OCI-LY1 (cell line): ENCODE results near the gene NBEA.

Source experiments
- H2AFZ ChIP-seq: fragments of 200-600 bp; sonication (generic), shearing (Covaris generic); 2 replicates; pipeline ENCODE4 v1.6.0; 2014; ENCODE audit warnings: antibody characterized with exemption, mild to moderate bottlenecking, low read length
- H3F3A ChIP-seq: fragments of 200-600 bp; sonication (generic), shearing (Covaris generic); 2 replicates; pipeline ENCODE4 v1.6.0; 2014; ENCODE audit warnings: mild to moderate bottlenecking, antibody characterized with exemption, low read length, moderate library complexity; ENCODE audit not compliant: insufficient read depth
- H3K27ac ChIP-seq: fragments of 200-600 bp; sonication (generic); 2 replicates; pipeline ENCODE4 v1.5.1; 2014; ENCODE audit warnings: low read length, mixed run types, mild to moderate bottlenecking, low read depth; ENCODE audit not compliant: poor library complexity, severe bottlenecking
- H3K27me3 ChIP-seq: fragments of 200-600 bp; sonication (generic); 2 replicates; pipeline ENCODE4 v1.6.0; 2014; ENCODE audit warnings: antibody characterized with exemption, mild to moderate bottlenecking, low read length, moderate library complexity; ENCODE audit not compliant: insufficient read depth
- H3K36me3 ChIP-seq: fragments of 200-600 bp; sonication (generic); 2 replicates; pipeline ENCODE4 v1.6.1; 2014; ENCODE audit warnings: mild to moderate bottlenecking, antibody characterized with exemption, low read length, moderate library complexity, mixed read lengths; ENCODE audit not compliant: insufficient read depth
- H3K4me1 ChIP-seq: fragments of 200-600 bp; sonication (generic); 2 replicates; pipeline ENCODE4 v1.5.1; 2014; ENCODE audit warnings: mild to moderate bottlenecking, low read length, moderate library complexity; ENCODE audit not compliant: insufficient read depth, severe bottlenecking
- H3K4me2 ChIP-seq: fragments of 200-600 bp; sonication (generic), shearing (Covaris generic); 2 replicates; pipeline ENCODE4 v1.6.1; 2014; ENCODE audit warnings: low read length
- H3K4me3 ChIP-seq: fragments of 200-600 bp; sonication (generic); 2 replicates; pipeline ENCODE4 v1.5.1; 2014; ENCODE audit warnings: low read length, low read depth, mild to moderate bottlenecking, mixed read lengths; ENCODE audit not compliant: poor library complexity, severe bottlenecking
- H3K79me2 ChIP-seq: fragments of 200-600 bp; shearing (Covaris generic); 2 replicates; pipeline ENCODE4 v1.6.1; 2016; ENCODE audit warnings: mixed run types, low read length, mixed read lengths; ENCODE audit not compliant: insufficient read depth
- H3K9ac ChIP-seq: fragments of 200-600 bp; sonication (generic), shearing (Covaris generic); 2 replicates; pipeline ENCODE4 v1.6.1; 2014; ENCODE audit warnings: mild to moderate bottlenecking, low read length, mixed read lengths
- H3K9me2 ChIP-seq: fragments of 200-600 bp; sonication (generic), shearing (Covaris generic); 2 replicates; pipeline ENCODE4 v1.6.1; 2014; ENCODE audit warnings: low read depth, mild to moderate bottlenecking, low read length, mixed read lengths
- H3K9me3 ChIP-seq: fragments of 200-600 bp; shearing (Covaris generic); 2 replicates; pipeline ENCODE4 v1.6.1; 2014; ENCODE audit warnings: low read length, mixed read lengths
- H4K20me1 ChIP-seq: fragments of 200-600 bp; sonication (generic), shearing (Covaris generic); 2 replicates; pipeline ENCODE4 v1.6.0; 2016; ENCODE audit warnings: mild to moderate bottlenecking, low read length; ENCODE audit not compliant: insufficient read depth
- EZH2 ChIP-seq: fragments of 200-600 bp; sonication (generic), shearing (Covaris generic); IDR thresholded peaks from 2 replicates; pipeline ENCODE4 v1.8.0; 2017; ENCODE audit warnings: borderline replicate concordance, mixed run types, mild to moderate bottlenecking, antibody characterized with exemption, low read length, moderate library complexity, mixed read lengths
- TF ChIP-seq, protein P1 (sequence below): fragments of 200-600 bp; sonication (generic), shearing (Covaris generic); IDR thresholded peaks from 2 replicates; pipeline ENCODE4 v1.5.1; 2017; ENCODE audit warnings: mild to moderate bottlenecking, antibody characterized with exemption, low read length, moderate library complexity, mixed read lengths

Gene NBEA

GRCh38 chr13:35700671-35701070 lies 758.6 kb downstream of the NBEA start:
- Histone ChIP-seq H3K9me3 (no peaks in the 10 kb centered on the region), H3K9me2 (no peaks in the 10 kb centered on the region), H3F3A (no peaks in the 10 kb centered on the region), H4K20me1 (no peaks in the 10 kb centered on the region), H3K27ac (no peak overlapping the region), H3K4me1 (no peaks in the 10 kb centered on the region), H3K9ac (no peak overlapping the region), H3K27me3 (no peaks in the 10 kb centered on the region), H3K79me2 (no peaks in the 10 kb centered on the region), H3K36me3 (no peaks in the 10 kb centered on the region), H2AFZ (no peak overlapping the region), H3K4me3 (no peak overlapping the region), H3K4me2 (no peak overlapping the region)
- no peak for TF ChIP-seq EZH2
- TF ChIP-seq, protein P1, sequence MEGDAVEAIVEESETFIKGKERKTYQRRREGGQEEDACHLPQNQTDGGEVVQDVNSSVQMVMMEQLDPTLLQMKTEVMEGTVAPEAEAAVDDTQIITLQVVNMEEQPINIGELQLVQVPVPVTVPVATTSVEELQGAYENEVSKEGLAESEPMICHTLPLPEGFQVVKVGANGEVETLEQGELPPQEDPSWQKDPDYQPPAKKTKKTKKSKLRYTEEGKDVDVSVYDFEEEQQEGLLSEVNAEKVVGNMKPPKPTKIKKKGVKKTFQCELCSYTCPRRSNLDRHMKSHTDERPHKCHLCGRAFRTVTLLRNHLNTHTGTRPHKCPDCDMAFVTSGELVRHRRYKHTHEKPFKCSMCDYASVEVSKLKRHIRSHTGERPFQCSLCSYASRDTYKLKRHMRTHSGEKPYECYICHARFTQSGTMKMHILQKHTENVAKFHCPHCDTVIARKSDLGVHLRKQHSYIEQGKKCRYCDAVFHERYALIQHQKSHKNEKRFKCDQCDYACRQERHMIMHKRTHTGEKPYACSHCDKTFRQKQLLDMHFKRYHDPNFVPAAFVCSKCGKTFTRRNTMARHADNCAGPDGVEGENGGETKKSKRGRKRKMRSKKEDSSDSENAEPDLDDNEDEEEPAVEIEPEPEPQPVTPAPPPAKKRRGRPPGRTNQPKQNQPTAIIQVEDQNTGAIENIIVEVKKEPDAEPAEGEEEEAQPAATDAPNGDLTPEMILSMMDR, result no peak

GRCh38 chr13:35702316-35702715 lies 760.2 kb downstream of the NBEA start:
- H3K9ac ChIP-seq, result no peak overlapping the region
- no peaks in the 10 kb centered on the region for H3F3A ChIP-seq
- no peaks in the 10 kb centered on the region for H3K79me2 ChIP-seq
- no peak overlapping the region for H3K27ac ChIP-seq
- no peak overlapping the region for H2AFZ ChIP-seq
- no peaks in the 10 kb centered on the region for H3K27me3 ChIP-seq
- H4K20me1 ChIP-seq, result no peaks in the 10 kb centered on the region
- H3K9me2 ChIP-seq, result no peaks in the 10 kb centered on the region
- no peaks in the 10 kb centered on the region for H3K9me3 ChIP-seq
- no peak overlapping the region for H3K4me3 ChIP-seq
- no peak for TF ChIP-seq EZH2
- TF ChIP-seq, protein P1, result no peak
- no peaks in the 10 kb centered on the region for H3K36me3 ChIP-seq
- no peaks in the 10 kb centered on the region for H3K4me1 ChIP-seq
- no peak overlapping the region for H3K4me2 ChIP-seq

GRCh38 chr13:35703061-35703460 lies 761.0 kb downstream of the NBEA start:
- H3K9me2 ChIP-seq, result no peaks in the 10 kb centered on the region
- no peak overlapping the region for H3K27ac ChIP-seq
- H3K36me3 ChIP-seq, result no peaks in the 10 kb centered on the region
- H3K4me1 ChIP-seq, result no peaks in the 10 kb centered on the region
- no peak overlapping the region for H2AFZ ChIP-seq
- H3K9ac ChIP-seq, result no peak overlapping the region
- no peaks in the 10 kb centered on the region for H3K79me2 ChIP-seq
- H3F3A ChIP-seq, result no peaks in the 10 kb centered on the region
- no peak for TF ChIP-seq EZH2
- TF ChIP-seq, protein P1, result no peak
- no peak overlapping the region for H3K4me2 ChIP-seq
- H3K27me3 ChIP-seq, result no peaks in the 10 kb centered on the region
- no peaks in the 10 kb centered on the region for H4K20me1 ChIP-seq
- no peak overlapping the region for H3K4me3 ChIP-seq
- H3K9me3 ChIP-seq, result no peaks in the 10 kb centered on the region
